CD14-positive monocyte (primary cell): ENCODE data around the gene ERP27. TPM values are rescaled to one million over a fixed set of nuclear protein-coding genes. Genes with fewer than 3 reads are reported as not detected.

Experiments used
- DNase-seq, 3 donors: peaks; one replicate each; pipeline ENCODE4 v3.0.0-alpha.2; 2011 to 2022
- H2AFZ ChIP-seq: 2 replicates; pipeline ENCODE4 v1.6.0; 2012; ENCODE audit warnings: mild to moderate bottlenecking, low read depth, low read length, inconsistent platforms; ENCODE audit not compliant: insufficient read depth, poor library complexity, severe bottlenecking
- H3K27ac ChIP-seq, 2 donors: 1 replicate in 1 of 2; 2 replicates in 1 of 2; pipeline ENCODE4 v1.5.1; 2012 to 2013; ENCODE audit warnings: low read length in 2 of 2, control low read depth in 1 of 2, inconsistent platforms in 1 of 2, low read depth in 1 of 2, mild to moderate bottlenecking in 1 of 2
- H3K27me3 ChIP-seq, 2 donors: one replicate each; pipeline versions ENCODE4 v1.6.0 to v1.6.1; 2011 to 2013; ENCODE audit warnings: low read length in 2 of 2; ENCODE audit not compliant: control insufficient read depth in 2 of 2, insufficient read depth in 2 of 2
- H3K36me3 ChIP-seq, 2 donors: replicated peaks in 1 of 2; 1 replicate in 1 of 2; 2 replicates in 1 of 2; pipeline versions ENCODE4 v1.5.1 to v1.6.1; 2012 to 2013; ENCODE audit warnings: low read length in 2 of 2, control low read depth in 1 of 2, inconsistent platforms in 1 of 2, mild to moderate bottlenecking in 1 of 2; ENCODE audit not compliant: insufficient read depth in 2 of 2, control insufficient read depth in 1 of 2
- H3K4me1 ChIP-seq, 2 donors: 1 replicate in 1 of 2; 2 replicates in 1 of 2; pipeline versions ENCODE4 v1.5.1 to v1.6.1; 2012 to 2013; ENCODE audit warnings: low read length in 2 of 2, control low read depth in 1 of 2, inconsistent platforms in 1 of 2, mild to moderate bottlenecking in 1 of 2, moderate library complexity in 1 of 2; ENCODE audit not compliant: insufficient read depth in 2 of 2, control insufficient read depth in 1 of 2
- H3K4me2 ChIP-seq: replicated peaks from 2 replicates; pipeline ENCODE3; 2012; ENCODE audit warnings: low read length, moderate library complexity, mild to moderate bottlenecking; ENCODE audit not compliant: poor library complexity, severe bottlenecking; ENCODE audit errors: extremely low read depth
- H3K4me3 ChIP-seq, 3 experiments: fragments of 200-600 bp in 1 of 3; sonication (generic) in 1 of 3; replicated peaks in 1 of 3; 1 replicate in 2 of 3; 2 replicates in 1 of 3; pipeline ENCODE4 v1.5.1; 2011 to 2013; ENCODE audit warnings: low read length in 3 of 3, mild to moderate bottlenecking in 3 of 3, control low read depth in 2 of 3, low read depth in 2 of 3, inconsistent platforms in 1 of 3, moderate library complexity in 1 of 3
- H3K79me2 ChIP-seq: 2 replicates; pipeline ENCODE4 v1.6.0; 2012; ENCODE audit warnings: mild to moderate bottlenecking, control low read depth, inconsistent platforms, low read length, moderate library complexity; ENCODE audit not compliant: insufficient read depth
- H3K9ac ChIP-seq: 2 replicates; pipeline ENCODE4 v1.6.0; 2017; ENCODE audit warnings: low read length, mild to moderate bottlenecking; ENCODE audit not compliant: insufficient read depth, poor library complexity, severe bottlenecking
- H3K9me3 ChIP-seq, 2 donors: replicated peaks in 1 of 2; 1 replicate in 1 of 2; 2 replicates in 1 of 2; pipeline versions ENCODE4 v1.5.1 to v1.6.1; 2012 to 2013; ENCODE audit warnings: low read length in 2 of 2, control low read depth in 1 of 2; ENCODE audit not compliant: control insufficient read depth in 1 of 2, insufficient read depth in 1 of 2
- H4K20me1 ChIP-seq: 2 replicates; pipeline ENCODE4 v1.6.0; 2012; ENCODE audit warnings: mild to moderate bottlenecking, low read length, control low read depth, moderate library complexity; ENCODE audit not compliant: insufficient read depth
- H3K27ac Mint-ChIP-seq, 7 donors: one replicate each; pipeline ENCODE4 v1.8.0; 2020; ENCODE audit warnings: mild to moderate bottlenecking in 7 of 7, mixed read lengths in 7 of 7, moderate library complexity in 6 of 7, inconsistent platforms in 2 of 7
- H3K27me3 Mint-ChIP-seq, 3 donors: one replicate each; pipeline ENCODE4 v1.8.0; 2021 to 2022; ENCODE audit warnings: low read depth in 3 of 3, mild to moderate bottlenecking in 3 of 3, mixed read lengths in 3 of 3, moderate library complexity in 3 of 3, inconsistent platforms in 1 of 3
- H3K36me3 Mint-ChIP-seq, 2 donors: one replicate each; pipeline ENCODE4 v1.8.0; 2020; ENCODE audit warnings: mixed read lengths in 2 of 2, inconsistent platforms in 1 of 2, mild to moderate bottlenecking in 1 of 2
- H3K4me1 Mint-ChIP-seq: one replicate; pipeline ENCODE4 v1.8.0; 2020; ENCODE audit warnings: mild to moderate bottlenecking, mixed read lengths
- H3K4me3 Mint-ChIP-seq, 2 donors: one replicate each; pipeline ENCODE4 v1.8.0; 2020; ENCODE audit warnings: mild to moderate bottlenecking in 2 of 2, mixed read lengths in 2 of 2, moderate library complexity in 1 of 2
- H3K9me3 Mint-ChIP-seq, 7 donors: one replicate each; pipeline ENCODE4 v1.8.0; 2020 to 2022; ENCODE audit warnings: mixed read lengths in 7 of 7, mild to moderate bottlenecking in 6 of 7, moderate library complexity in 6 of 7, inconsistent platforms in 2 of 7
- WGBS: methylation state at CpG from one replicate; pipeline ENCODE4 v1.1.5; 2013; ENCODE audit warnings: missing lambda C conversion rate; ENCODE audit not compliant: insufficient coverage; 5-methylcytosine and 5-hydroxymethylcytosine counted together
- intact Hi-C, 2 donors: fragments of 100-400 bp; cut with micrococcal nuclease; formaldehyde crosslinking; loops; one replicate each; pipeline versions ENCODE4 v1.15.0 to v1.15.1; 2023
- polyA plus RNA-seq, 3 donors: library from polyadenylated mRNA; depleted of rRNA in 1 of 3; unstranded in 2 of 3; stranded (reverse) in 1 of 3; fragments of 300-500 nt in 2 of 3; fragments of >200 nt in 1 of 3; fragmentation: Illumina TruSeq in 2 of 3; gene quantifications; 1 replicate in 2 of 3; 2 replicates in 1 of 3; pipeline ENCODE4 v1.2.3, GENCODE V29; 2012 to 2021
- TF ChIP-seq, protein P1 (sequence below): fragments of 200-600 bp; IDR thresholded peaks from one replicate; pipeline ENCODE4 v1.8.0; 2022; ENCODE audit warnings: antibody characterized with exemption, mild to moderate bottlenecking

Gene ERP27
- polyA plus RNA-seq, 3 donors: 2.5 to 7.2 (median 2.5) TPM

DNA sequence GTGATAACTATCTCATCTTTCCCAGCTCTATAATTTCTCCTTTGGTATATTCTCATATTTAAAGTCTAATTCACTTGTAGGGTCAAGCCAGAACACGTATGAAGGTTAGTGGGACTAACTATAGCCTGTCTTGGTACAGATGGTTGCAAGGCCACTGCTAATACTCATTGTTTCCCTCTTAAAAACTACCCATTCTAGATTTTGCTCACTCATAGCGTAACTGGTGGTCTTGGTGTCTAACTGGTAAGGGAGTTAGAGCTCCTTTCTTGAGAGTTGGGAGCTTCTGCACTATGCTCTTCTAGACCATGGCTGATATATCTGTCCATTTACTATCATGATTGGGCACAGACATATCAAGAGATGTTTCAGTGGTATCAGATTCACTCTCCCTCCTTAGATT, 61.5 kb downstream of the ERP27 start:
- no peaks in the 10 kb centered on the region for H3K36me3 ChIP-seq
- H4K20me1 ChIP-seq: no peaks in the 10 kb centered on the region
- WGBS: no CpG with 5 or more reads among the region's 2 CpGs
- H3K4me2 ChIP-seq: no peak overlapping the region
- no peak overlapping the region for H3K4me3 Mint-ChIP-seq
- no peaks in the 10 kb centered on the region for H3K27me3 Mint-ChIP-seq
- no peak overlapping the region for H3K9ac ChIP-seq
- H2AFZ ChIP-seq: no peak overlapping the region
- H3K9me3 Mint-ChIP-seq: peaks cover 0 to 10% (median 3%) of the 10 kb centered on the region in 7 donors
- no peak for DNase-seq
- intact Hi-C loops: no loop called here
- H3K4me1 Mint-ChIP-seq: peaks cover 7% of the 10 kb centered on the region
- no peak overlapping the region for H3K4me3 ChIP-seq
- no peaks in the 10 kb centered on the region for H3K79me2 ChIP-seq
- no peaks in the 10 kb centered on the region for H3K36me3 Mint-ChIP-seq
- TF ChIP-seq, protein P1, sequence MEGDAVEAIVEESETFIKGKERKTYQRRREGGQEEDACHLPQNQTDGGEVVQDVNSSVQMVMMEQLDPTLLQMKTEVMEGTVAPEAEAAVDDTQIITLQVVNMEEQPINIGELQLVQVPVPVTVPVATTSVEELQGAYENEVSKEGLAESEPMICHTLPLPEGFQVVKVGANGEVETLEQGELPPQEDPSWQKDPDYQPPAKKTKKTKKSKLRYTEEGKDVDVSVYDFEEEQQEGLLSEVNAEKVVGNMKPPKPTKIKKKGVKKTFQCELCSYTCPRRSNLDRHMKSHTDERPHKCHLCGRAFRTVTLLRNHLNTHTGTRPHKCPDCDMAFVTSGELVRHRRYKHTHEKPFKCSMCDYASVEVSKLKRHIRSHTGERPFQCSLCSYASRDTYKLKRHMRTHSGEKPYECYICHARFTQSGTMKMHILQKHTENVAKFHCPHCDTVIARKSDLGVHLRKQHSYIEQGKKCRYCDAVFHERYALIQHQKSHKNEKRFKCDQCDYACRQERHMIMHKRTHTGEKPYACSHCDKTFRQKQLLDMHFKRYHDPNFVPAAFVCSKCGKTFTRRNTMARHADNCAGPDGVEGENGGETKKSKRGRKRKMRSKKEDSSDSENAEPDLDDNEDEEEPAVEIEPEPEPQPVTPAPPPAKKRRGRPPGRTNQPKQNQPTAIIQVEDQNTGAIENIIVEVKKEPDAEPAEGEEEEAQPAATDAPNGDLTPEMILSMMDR: no peak
- H3K27me3 ChIP-seq: no peaks in the 10 kb centered on the region
- peaks cover 0 to 3% of the 10 kb centered on the region in 2 donors for H3K4me1 ChIP-seq
- no peak overlapping the region for H3K27ac Mint-ChIP-seq
- H3K9me3 ChIP-seq: no peaks in the 10 kb centered on the region
- H3K27ac ChIP-seq: no peak overlapping the region

DNA sequence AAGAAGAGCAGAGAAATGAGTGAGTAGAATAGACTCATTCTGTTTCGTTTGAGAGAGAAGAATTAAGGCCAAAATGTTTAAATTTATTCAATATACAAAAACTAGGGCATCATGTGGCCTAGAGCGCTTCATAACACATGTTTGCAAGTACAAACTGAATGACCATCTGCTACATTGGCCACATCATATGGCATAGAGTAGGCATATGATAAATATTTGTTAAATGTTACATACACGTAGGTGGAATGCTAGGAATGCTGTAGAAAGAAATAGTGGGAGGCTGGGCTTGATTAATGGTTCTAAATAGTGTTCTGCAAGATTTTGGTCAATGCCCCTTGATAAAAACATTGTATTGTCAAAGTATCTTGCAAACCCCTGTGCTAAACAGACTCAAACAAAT, 63.5 kb downstream of the ERP27 start:
- no peaks in the 10 kb centered on the region for H3K27me3 ChIP-seq
- H3K9me3 ChIP-seq: no peaks in the 10 kb centered on the region
- H3K4me1 ChIP-seq: no peaks in the 10 kb centered on the region
- H3K4me2 ChIP-seq: no peak overlapping the region
- whole genome bisulfite sequencing: no CpG with 5 or more reads among the region's 3 CpGs
- H3K9ac ChIP-seq: no peak overlapping the region
- Mint-ChIP-seq H3K36me3 (no peaks in the 10 kb centered on the region), H3K9me3 (peaks cover 0 to 6% (median 3%) of the 10 kb centered on the region in 7 donors), H3K4me1 (peaks cover 3% of the 10 kb centered on the region), H3K27me3 (no peaks in the 10 kb centered on the region), H3K4me3 (no peak overlapping the region), H3K27ac (no peak overlapping the region)
- TF ChIP-seq, protein P1: no peak
- no peak overlapping the region for H3K4me3 ChIP-seq
- H3K79me2 ChIP-seq: no peaks in the 10 kb centered on the region
- no peaks in the 10 kb centered on the region for H3K36me3 ChIP-seq
- no peak overlapping the region for H2AFZ ChIP-seq
- intact Hi-C loops: no loop called here
- no peak overlapping the region for H3K27ac ChIP-seq
- H4K20me1 ChIP-seq: no peaks in the 10 kb centered on the region
- DNase-seq: no peak
